DOHH2 (cell line): Measurements from ENCODE around the gene PPP4R1.

ENCODE experiments used
- H3F3A ChIP-seq: fragments of 200-600 bp; sonication (generic), shearing (Covaris generic); 2 replicates; pipeline ENCODE4 v1.6.0; 2016; ENCODE audit warnings: antibody characterized with exemption, mild to moderate bottlenecking; ENCODE audit not compliant: control insufficient read depth, insufficient read depth
- H3K27ac ChIP-seq: fragments of 200-600 bp; sonication (generic); 2 replicates; pipeline ENCODE4 v1.5.1; 2014; ENCODE audit warnings: low read depth, mild to moderate bottlenecking, low read length, moderate library complexity
- H3K27me3 ChIP-seq: fragments of 200-600 bp; sonication (generic); 2 replicates; pipeline ENCODE4 v1.6.1; 2014; ENCODE audit warnings: mild to moderate bottlenecking, low read length, mixed read lengths; ENCODE audit not compliant: control insufficient read depth
- H3K36me3 ChIP-seq: fragments of 200-600 bp; sonication (generic); 2 replicates; pipeline ENCODE4 v1.6.1; 2014; ENCODE audit warnings: mild to moderate bottlenecking, low read length, moderate library complexity, mixed read lengths; ENCODE audit not compliant: control insufficient read depth
- H3K4me1 ChIP-seq: fragments of 200-600 bp; sonication (generic); 2 replicates; pipeline ENCODE4 v1.6.1; 2014; ENCODE audit warnings: mild to moderate bottlenecking, low read length, mixed read lengths; ENCODE audit not compliant: control insufficient read depth
- H3K4me2 ChIP-seq: fragments of 200-600 bp; sonication (generic); 2 replicates; pipeline ENCODE4 v1.6.0; 2014; ENCODE audit warnings: mild to moderate bottlenecking, low read length, moderate library complexity
- H3K4me3 ChIP-seq: fragments of 200-600 bp; sonication (generic); 2 replicates; pipeline ENCODE4 v1.5.1; 2014; ENCODE audit warnings: mild to moderate bottlenecking, low read length, mixed read lengths
- H3K79me2 ChIP-seq: fragments of 200-600 bp; sonication (generic); 2 replicates; pipeline ENCODE4 v1.6.1; 2014; ENCODE audit warnings: mild to moderate bottlenecking, low read length, mixed read lengths; ENCODE audit not compliant: control insufficient read depth
- H3K9me2 ChIP-seq: fragments of 200-600 bp; sonication (generic); replicated peaks from 2 replicates; pipeline ENCODE4 v1.6.1; 2014; ENCODE audit warnings: mild to moderate bottlenecking, low read length, mixed read lengths; ENCODE audit not compliant: control insufficient read depth
- H3K9me3 ChIP-seq: fragments of 200-600 bp; sonication (generic); 2 replicates; pipeline ENCODE4 v1.6.1; 2014; ENCODE audit warnings: antibody characterized with exemption, low read length, mixed read lengths; ENCODE audit not compliant: control insufficient read depth, insufficient read depth
- H4K20me1 ChIP-seq: fragments of 200-600 bp; sonication (generic); 2 replicates; pipeline ENCODE4 v1.6.0; 2014; ENCODE audit warnings: low read depth, mild to moderate bottlenecking, antibody characterized with exemption, low read length, moderate library complexity; ENCODE audit not compliant: control insufficient read depth, insufficient read depth
- EZH2phosphoT487 ChIP-seq: fragments of 200-600 bp; sonication (generic); IDR thresholded peaks from 2 replicates; pipeline ENCODE4 v1.6.1; 2017; ENCODE audit warnings: borderline replicate concordance, mild to moderate bottlenecking, antibody characterized with exemption, low read length, moderate library complexity, mixed read lengths
- TF ChIP-seq, protein P1 (sequence below): fragments of 200-600 bp; sonication (generic); IDR thresholded peaks from one replicate; pipeline ENCODE4 v1.5.1; 2014; ENCODE audit warnings: antibody characterized with exemption, mild to moderate bottlenecking, low read depth, low read length; ENCODE audit not compliant: poor library complexity, severe bottlenecking

Gene PPP4R1

DNA sequence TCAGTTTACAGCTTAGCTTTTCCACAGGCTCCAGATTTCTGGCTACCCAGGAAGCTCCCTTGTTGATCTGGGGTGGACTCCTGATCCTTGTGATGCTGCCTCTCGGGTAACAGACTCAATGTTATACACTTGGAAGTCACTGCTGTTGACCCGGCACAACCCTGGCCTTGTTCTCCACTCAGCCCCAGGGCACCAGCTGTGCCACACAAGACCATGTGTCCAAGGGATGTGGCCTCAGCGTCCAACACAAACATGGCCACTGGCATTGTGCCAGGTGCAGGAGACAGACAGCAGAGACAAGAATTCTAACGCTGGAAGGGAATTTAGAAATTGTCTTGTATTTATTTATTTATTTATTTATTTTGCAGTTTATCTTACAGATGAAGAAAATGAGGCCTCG lies 39.0 kb upstream of the PPP4R1 start:
- Histone ChIP-seq H3K4me2 (no peak overlapping the region), H3K4me3 (no peak overlapping the region), H3F3A (no peaks in the 10 kb centered on the region), H3K36me3 (no peaks in the 10 kb centered on the region), H3K27me3 (0 out of 2 replicates have a peak, but pooled peaks cover 2% of the 10 kb centered on the region), H3K4me1 (no peaks in the 10 kb centered on the region), H4K20me1 (no peaks in the 10 kb centered on the region), H3K79me2 (no peaks in the 10 kb centered on the region), H3K9me2 (no peaks in the 10 kb centered on the region), H3K9me3 (no peaks in the 10 kb centered on the region), H3K27ac (no peak overlapping the region)
- no peak for TF ChIP-seq EZH2phosphoT487
- TF ChIP-seq, protein P1, sequence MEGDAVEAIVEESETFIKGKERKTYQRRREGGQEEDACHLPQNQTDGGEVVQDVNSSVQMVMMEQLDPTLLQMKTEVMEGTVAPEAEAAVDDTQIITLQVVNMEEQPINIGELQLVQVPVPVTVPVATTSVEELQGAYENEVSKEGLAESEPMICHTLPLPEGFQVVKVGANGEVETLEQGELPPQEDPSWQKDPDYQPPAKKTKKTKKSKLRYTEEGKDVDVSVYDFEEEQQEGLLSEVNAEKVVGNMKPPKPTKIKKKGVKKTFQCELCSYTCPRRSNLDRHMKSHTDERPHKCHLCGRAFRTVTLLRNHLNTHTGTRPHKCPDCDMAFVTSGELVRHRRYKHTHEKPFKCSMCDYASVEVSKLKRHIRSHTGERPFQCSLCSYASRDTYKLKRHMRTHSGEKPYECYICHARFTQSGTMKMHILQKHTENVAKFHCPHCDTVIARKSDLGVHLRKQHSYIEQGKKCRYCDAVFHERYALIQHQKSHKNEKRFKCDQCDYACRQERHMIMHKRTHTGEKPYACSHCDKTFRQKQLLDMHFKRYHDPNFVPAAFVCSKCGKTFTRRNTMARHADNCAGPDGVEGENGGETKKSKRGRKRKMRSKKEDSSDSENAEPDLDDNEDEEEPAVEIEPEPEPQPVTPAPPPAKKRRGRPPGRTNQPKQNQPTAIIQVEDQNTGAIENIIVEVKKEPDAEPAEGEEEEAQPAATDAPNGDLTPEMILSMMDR = no peak

- H3K79me2 ChIP-seq = no peaks in the 10 kb centered on the region
- no peaks in the 10 kb centered on the region for H3K9me2 ChIP-seq
These were observed 34.8 kb upstream of the PPP4R1 start for GRCh38 chr18:9649164-9649540.

GRCh38 chr18:9648431-9649163 lies 34.2 kb upstream of the PPP4R1 start:
- no peaks in the 10 kb centered on the region for H3K9me3 ChIP-seq
- no peak overlapping the region for H3K4me2 ChIP-seq
- H3F3A ChIP-seq = no peaks in the 10 kb centered on the region
- no peaks in the 10 kb centered on the region for H3K4me1 ChIP-seq
- TF ChIP-seq, protein P1 = no peak
- TF ChIP-seq EZH2phosphoT487 = no peak
- no peaks in the 10 kb centered on the region for H3K79me2 ChIP-seq
- no peak overlapping the region for H3K4me3 ChIP-seq
- no peaks in the 10 kb centered on the region for H3K36me3 ChIP-seq
- 0 out of 2 replicates have a peak, but pooled peaks cover 2% of the 10 kb centered on the region for H3K27me3 ChIP-seq
- H3K27ac ChIP-seq = no peak overlapping the region
- H4K20me1 ChIP-seq = no peaks in the 10 kb centered on the region
- H3K9me2 ChIP-seq = no peaks in the 10 kb centered on the region

More at GRCh38 chr18:9649164-9649540, 34.8 kb upstream of the PPP4R1 start:
- Histone ChIP-seq H3K36me3 (no peaks in the 10 kb centered on the region), H3K4me2 (no peak overlapping the region), H3K4me1 (no peaks in the 10 kb centered on the region), H4K20me1 (no peaks in the 10 kb centered on the region), H3F3A (no peaks in the 10 kb centered on the region), H3K27ac (no peak overlapping the region), H3K4me3 (no peak overlapping the region), H3K27me3 (0 out of 2 replicates have a peak, but pooled peaks cover 2% of the 10 kb centered on the region), H3K9me3 (no peaks in the 10 kb centered on the region)
- TF ChIP-seq, protein P1 = no peak
- no peak for TF ChIP-seq EZH2phosphoT487
